GM12801 (cell line): Measurements from ENCODE around the gene GJA8.
"Not testable (repeated sequence)": the region's sequence is repeated elsewhere in the genome, so short reads cannot be mapped to it uniquely, and the experiment has no call there.

ENCODE experiments used
- TF ChIP-seq, protein P1 (sequence below): IDR thresholded peaks from one replicate; pipeline ENCODE4 v1.5.1; 2011; ENCODE audit warnings: control low read depth; ENCODE audit not compliant: insufficient read length; ENCODE audit errors: extremely low read depth

GJA8 gene

DNA sequence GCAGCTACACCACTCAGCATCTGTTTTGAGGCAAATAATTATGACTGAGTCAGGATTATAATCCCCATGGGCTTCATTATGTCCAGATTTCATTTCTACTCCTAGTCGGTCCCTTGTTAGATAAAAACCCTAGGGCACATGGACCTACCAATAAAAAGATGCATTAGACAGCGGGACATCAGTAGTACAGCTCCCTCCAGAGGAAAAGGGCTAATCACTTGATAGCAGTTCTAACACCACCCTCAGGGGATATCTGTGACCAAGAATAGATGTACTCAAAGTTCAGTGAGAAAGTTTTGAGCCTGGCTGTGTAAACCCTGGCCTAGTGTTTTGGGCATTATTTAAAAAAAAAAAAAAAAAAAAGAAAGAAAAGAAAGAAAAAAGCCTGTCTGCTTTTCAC, 10.0 kb downstream of the GJA8 start:
- TF ChIP-seq, protein P1, sequence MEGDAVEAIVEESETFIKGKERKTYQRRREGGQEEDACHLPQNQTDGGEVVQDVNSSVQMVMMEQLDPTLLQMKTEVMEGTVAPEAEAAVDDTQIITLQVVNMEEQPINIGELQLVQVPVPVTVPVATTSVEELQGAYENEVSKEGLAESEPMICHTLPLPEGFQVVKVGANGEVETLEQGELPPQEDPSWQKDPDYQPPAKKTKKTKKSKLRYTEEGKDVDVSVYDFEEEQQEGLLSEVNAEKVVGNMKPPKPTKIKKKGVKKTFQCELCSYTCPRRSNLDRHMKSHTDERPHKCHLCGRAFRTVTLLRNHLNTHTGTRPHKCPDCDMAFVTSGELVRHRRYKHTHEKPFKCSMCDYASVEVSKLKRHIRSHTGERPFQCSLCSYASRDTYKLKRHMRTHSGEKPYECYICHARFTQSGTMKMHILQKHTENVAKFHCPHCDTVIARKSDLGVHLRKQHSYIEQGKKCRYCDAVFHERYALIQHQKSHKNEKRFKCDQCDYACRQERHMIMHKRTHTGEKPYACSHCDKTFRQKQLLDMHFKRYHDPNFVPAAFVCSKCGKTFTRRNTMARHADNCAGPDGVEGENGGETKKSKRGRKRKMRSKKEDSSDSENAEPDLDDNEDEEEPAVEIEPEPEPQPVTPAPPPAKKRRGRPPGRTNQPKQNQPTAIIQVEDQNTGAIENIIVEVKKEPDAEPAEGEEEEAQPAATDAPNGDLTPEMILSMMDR = no peak

DNA sequence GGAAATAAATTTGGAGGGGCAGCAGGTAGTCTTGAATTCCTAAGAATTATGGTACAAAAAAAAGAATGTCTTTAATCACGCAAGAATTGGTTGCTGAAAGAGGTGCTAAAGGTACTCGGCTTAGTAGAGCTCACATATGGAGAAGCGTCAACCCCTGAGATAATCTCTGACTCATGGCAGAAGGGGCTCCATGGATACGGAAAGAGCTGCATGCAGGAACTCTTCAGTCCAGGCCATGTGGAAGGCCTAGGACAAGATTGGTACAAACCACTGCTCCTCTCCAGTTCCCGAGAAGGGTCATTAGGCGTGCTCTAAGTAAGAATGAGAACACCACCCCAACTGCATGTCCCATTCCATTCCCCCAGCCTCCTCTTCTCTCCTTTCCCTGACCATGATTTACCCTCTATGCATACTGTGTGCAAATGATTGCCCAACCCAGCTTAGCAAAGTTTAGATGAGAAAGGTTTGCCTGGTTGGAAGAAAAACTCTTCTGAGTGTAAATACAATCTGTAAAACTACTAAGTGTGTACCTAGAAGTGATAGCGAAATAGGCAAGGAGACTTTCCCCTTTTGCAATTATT, 10.9 kb downstream of the GJA8 start:
- TF ChIP-seq, protein P1 = no peak

DNA sequence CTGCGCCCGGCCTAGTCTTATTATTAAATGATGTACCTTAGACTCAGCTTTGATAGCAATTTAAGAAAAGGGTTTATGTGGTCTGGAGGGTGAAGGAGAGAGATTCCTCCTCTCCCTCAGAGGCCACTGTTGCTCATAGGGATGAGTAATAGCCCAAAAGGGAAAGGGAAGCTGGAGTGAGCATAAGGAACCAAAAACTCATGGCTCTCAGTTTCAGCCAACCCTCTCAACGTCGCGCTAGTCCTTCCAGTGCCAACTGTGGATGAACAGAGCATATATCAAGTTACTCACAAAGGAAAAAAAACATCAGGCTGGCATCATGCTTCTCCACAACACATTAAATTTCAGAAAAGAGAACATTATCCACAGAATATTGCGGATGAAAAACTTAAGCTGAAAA, 17.3 kb downstream of the GJA8 start:
- TF ChIP-seq, protein P1 = no peak

DNA sequence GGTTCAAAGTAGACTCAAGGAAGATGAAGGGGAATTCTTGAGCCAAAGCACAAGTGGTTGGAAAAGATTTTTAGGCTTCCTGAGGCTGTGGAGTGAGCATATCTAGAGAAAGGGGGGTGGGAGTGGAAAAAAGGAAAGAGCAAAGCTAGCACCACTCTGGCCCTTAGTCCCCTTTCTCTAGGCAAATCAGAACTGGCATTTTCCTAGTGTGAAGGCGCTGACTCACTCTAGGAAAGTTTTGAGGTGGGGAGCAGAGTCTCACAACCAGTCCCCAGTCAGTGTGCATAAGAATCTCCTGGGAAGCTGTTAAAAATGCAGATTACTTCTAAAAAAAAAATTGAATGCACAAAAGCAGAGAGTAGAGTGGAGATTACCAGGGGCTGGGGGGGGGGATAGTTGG, 22.2 kb downstream of the GJA8 start:
- TF ChIP-seq, protein P1 = no peak

DNA sequence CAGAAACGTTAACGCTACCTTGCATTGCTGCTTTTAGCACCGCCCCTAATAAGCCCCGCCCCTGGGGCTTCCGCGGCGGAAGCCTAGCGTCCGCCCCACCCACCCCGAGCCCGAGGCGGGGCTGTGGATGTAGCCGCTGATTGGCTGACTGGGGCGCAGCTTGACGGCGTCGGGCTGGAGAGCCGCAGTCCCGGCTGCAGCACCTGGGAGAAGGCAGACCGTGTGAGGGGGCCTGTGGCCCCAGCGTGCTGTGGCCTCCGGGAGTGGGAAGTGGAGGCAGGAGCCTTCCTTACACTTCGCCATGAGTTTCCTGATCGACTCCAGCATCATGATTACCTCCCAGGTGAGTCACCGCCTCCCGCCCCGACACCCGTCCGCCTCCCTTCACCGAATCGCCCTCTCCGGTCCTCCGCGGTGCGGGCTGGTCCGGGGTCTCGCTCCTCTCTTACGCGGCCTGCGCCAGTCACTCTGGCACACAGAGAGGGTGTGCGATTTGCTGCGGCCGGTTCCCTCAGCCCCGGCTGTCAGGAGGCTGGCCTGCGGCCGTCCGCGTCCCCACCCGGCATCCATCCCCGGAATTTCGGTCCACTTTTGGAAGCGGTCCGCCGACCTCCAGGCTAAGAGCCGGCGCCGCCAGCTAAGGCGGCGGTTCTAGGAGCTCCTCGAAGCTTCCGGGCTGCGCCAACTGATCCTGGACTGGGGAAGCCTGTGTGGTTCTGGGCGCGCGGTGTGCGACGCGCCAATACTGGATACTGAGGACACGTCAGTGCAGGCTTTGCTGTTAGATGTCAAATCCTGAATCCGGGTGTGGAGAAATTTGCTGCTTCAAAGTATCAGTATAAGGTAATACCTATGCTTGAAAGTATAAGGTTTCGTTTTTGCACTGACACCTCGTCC, 25.9 kb downstream of the GJA8 start, which contains the start of gene GPR89B:
GPR89B (plus strand) TSS at position 185 of the 897 bp plus-strand sequence; CDS start at position 302, 117 bp downstream.
- TF ChIP-seq, protein P1 = not testable (repeated sequence)
